MM.1S (cell line): ENCODE results near the gene SLC26A2.

Source experiments
- DNase-seq: peaks from one replicate; pipeline ENCODE4 v3.0.0-alpha.2; 2015
- H2AFZ ChIP-seq: fragments of 300-600 bp; sonication (generic); 2 replicates; pipeline ENCODE4 v1.6.0; 2016; ENCODE audit warnings: antibody characterized with exemption, low read length
- H3F3A ChIP-seq: fragments of 300-600 bp; sonication (generic); 2 replicates; pipeline ENCODE4 v1.6.1; 2016; ENCODE audit warnings: mild to moderate bottlenecking, antibody characterized with exemption, low read length, moderate library complexity, mixed read lengths; ENCODE audit not compliant: insufficient read depth
- H3K27ac ChIP-seq: fragments of 300-600 bp; sonication (generic); 2 replicates; pipeline ENCODE4 v1.5.1; 2016; ENCODE audit warnings: mild to moderate bottlenecking, low read length
- H3K27me3 ChIP-seq: fragments of 300-600 bp; sonication (generic); replicated peaks from 2 replicates; pipeline ENCODE4 v1.6.0; 2016; ENCODE audit warnings: low read length; ENCODE audit not compliant: insufficient read depth
- H3K36me3 ChIP-seq: fragments of 300-600 bp; sonication (generic); replicated peaks from 2 replicates; pipeline ENCODE4 v1.6.1; 2016; ENCODE audit warnings: mild to moderate bottlenecking, low read length, mixed read lengths; ENCODE audit not compliant: insufficient read depth
- H3K4me1 ChIP-seq: fragments of 300-600 bp; sonication (generic); 2 replicates; pipeline ENCODE4 v1.6.1; 2016; ENCODE audit warnings: low read length, mixed read lengths
- H3K4me2 ChIP-seq: fragments of 300-600 bp; sonication (generic); 2 replicates; pipeline ENCODE4 v1.6.0; 2016; ENCODE audit warnings: low read depth, low read length
- H3K4me3 ChIP-seq: fragments of 300-600 bp; sonication (generic); 2 replicates; pipeline ENCODE4 v1.5.1; 2016; ENCODE audit warnings: low read length, mixed read lengths
- H3K79me2 ChIP-seq: fragments of 300-600 bp; sonication (generic); 2 replicates; pipeline ENCODE4 v1.6.1; 2016; ENCODE audit warnings: mixed run types, low read length, mixed read lengths
- H3K9ac ChIP-seq: fragments of 300-600 bp; sonication (generic); 2 replicates; pipeline ENCODE4 v1.6.1; 2016; ENCODE audit warnings: low read length, mixed read lengths
- H3K9me2 ChIP-seq: fragments of 300-600 bp; sonication (generic); replicated peaks from 2 replicates; pipeline ENCODE4 v1.6.1; 2016; ENCODE audit warnings: mild to moderate bottlenecking, low read length, mixed read lengths; ENCODE audit not compliant: insufficient read depth
- H3K9me3 ChIP-seq: fragments of 300-600 bp; sonication (generic); replicated peaks from 2 replicates; pipeline ENCODE4 v1.6.1; 2016; ENCODE audit warnings: mild to moderate bottlenecking, low read length, mixed read lengths; ENCODE audit not compliant: insufficient read depth
- H4K20me1 ChIP-seq: fragments of 300-600 bp; sonication (generic); 2 replicates; pipeline ENCODE4 v1.6.1; 2016; ENCODE audit warnings: mild to moderate bottlenecking, low read length, moderate library complexity, mixed read lengths; ENCODE audit not compliant: insufficient read depth
- CTCF ChIP-seq: fragments of 300-600 bp; sonication (generic); IDR thresholded peaks from 2 replicates; pipeline ENCODE4 v1.5.1; 2016; ENCODE audit warnings: antibody characterized with exemption, low read length, mixed read lengths
- EZH2 ChIP-seq: fragments of 300-600 bp; sonication (generic); optimal IDR thresholded peaks from 2 replicates; pipeline ENCODE3; 2017; ENCODE audit warnings: low read depth, mild to moderate bottlenecking, antibody characterized with exemption, low read length, mixed read lengths
- EZH2phosphoT487 ChIP-seq: fragments of 300-600 bp; sonication (generic); IDR thresholded peaks from 2 replicates; pipeline ENCODE4 v1.6.1; 2018; ENCODE audit warnings: antibody characterized with exemption, low read length

Gene SLC26A2

DNA sequence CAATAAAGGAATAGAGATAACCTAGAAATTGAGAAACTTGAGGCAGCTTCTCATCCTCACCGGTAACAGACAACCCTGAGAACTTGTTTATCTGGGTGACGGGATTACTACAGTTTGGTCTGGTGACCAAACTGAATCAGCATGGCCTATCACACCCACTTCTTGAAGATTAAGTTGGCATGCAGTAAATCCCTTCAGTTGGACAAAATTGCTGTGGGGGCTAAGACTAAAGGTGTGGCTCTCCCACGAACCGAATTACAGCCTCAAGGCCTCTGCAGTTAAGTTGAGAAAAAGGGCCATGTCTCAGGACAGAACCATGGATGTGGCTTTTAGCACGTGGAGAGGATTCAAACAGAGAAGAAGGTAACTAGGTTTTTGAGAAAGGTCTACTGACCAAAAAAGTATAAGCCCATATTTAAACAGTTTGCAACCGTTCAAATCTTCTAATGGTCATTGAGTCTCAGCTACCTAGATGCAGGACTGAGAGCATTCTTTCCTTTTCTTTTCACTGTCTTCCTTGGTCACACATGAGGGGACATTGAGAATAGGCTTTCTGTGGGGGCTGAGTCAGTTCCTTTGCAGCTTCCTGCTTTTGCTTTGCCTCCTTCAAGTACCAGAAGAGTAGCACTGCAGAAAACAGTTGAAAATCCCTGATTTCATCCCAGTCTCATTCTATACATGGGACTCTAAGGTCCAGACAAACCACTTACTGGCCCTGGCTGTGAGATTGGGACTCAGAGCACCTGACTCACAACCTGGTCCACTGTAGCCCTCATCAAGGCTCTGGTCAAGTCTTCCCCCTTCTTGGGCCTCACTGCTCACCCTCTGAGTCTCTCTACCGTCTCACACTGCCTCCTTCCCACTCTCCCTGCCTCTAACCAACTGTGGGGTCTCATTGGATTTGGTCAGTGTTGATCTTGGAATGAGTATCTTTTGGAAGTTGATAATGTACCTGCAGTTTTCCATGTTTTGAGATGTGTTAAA, 46.8 kb upstream of the SLC26A2 start:
- Histone ChIP-seq H3K9me2 (no peaks in the 10 kb centered on the region), H3K4me2 (no peak overlapping the region), H3K36me3 (no peaks in the 10 kb centered on the region), H3K4me3 (no peak overlapping the region), H3K27ac (no peak overlapping the region), H3K4me1 (0 out of 2 replicates have a peak, but pooled peaks cover 3% of the 10 kb centered on the region), H4K20me1 (no peaks in the 10 kb centered on the region), H3K9ac (no peak overlapping the region), H3K9me3 (no peaks in the 10 kb centered on the region), H3F3A (no peaks in the 10 kb centered on the region), H3K79me2 (no peaks in the 10 kb centered on the region), H2AFZ (no peak overlapping the region), H3K27me3 (no peaks in the 10 kb centered on the region)
- no peak for DNase-seq
- no peak for TF ChIP-seq EZH2phosphoT487
- no peak for TF ChIP-seq CTCF
- TF ChIP-seq EZH2: no peak

DNA sequence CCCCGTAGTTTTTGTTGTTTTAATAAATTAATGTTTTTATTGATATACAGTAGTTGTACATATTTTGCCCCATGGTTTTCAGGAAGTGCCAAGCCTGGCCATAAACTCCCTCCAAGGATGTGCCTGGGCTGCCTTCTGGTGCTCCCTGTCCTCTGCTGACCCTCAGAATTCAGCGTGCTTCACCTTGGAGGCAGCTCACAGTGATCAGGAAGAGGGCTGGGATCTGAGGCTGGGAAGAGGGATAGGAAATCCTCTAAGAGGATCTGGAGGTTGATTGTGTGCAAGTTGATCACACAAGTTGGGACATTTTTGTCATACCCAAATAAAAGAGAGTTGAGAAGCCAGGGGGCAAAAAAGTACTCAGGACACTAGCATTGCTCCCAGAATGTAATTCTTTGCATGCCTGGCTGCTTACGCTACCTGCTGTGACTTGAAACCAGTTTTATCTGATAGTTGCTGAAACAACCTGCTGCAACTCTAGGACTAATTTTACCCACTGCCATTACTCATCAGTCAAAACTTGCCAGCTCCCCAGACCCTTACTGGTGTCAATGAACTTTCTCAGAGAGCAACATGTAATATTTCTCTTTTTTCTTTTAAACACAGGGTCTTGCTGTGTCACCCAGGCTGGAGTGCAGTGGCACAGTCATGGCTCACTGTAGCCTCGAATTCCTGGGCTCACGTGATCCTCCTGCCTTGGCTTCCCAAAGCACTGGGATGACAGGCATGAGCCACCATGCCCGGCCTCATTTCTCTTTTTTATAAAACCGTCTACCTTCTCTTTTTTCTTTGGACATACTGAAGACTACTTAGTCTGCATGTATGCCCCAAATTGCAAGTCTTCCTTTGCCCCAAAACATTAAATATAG, 44.9 kb upstream of the SLC26A2 start:
- DNase-seq: no peak
- no peaks in the 10 kb centered on the region for H3K36me3 ChIP-seq

More for the DNA sequence above, 44.9 kb upstream of the SLC26A2 start:
- H3K27ac ChIP-seq: no peak overlapping the region
- H3F3A ChIP-seq: no peaks in the 10 kb centered on the region
- H2AFZ ChIP-seq: no peak overlapping the region
- H4K20me1 ChIP-seq: no peaks in the 10 kb centered on the region
- 0 out of 2 replicates have a peak, but pooled peaks cover 3% of the 10 kb centered on the region for H3K4me1 ChIP-seq
- no peak overlapping the region for H3K4me2 ChIP-seq
- no peaks in the 10 kb centered on the region for H3K9me3 ChIP-seq
- TF ChIP-seq EZH2 (no peak), EZH2phosphoT487 (no peak), CTCF (no peak)
- H3K9ac ChIP-seq: no peak overlapping the region
- no peak overlapping the region for H3K4me3 ChIP-seq
- no peaks in the 10 kb centered on the region for H3K79me2 ChIP-seq
- H3K9me2 ChIP-seq: no peaks in the 10 kb centered on the region
- H3K27me3 ChIP-seq: no peaks in the 10 kb centered on the region
